AG09319 (cell line): ENCODE measurements around the gene DEDD2.
A peak's percentile ranks its signal among the peaks of the same experiment; 100 is the strongest.

Source experiments
- DNase-seq: peaks from one replicate; pipeline ENCODE4 v3.0.0-alpha.2; 2010; ENCODE audit warnings: low read depth; ENCODE audit errors: extremely low read depth
- CTCF ChIP-seq: IDR thresholded peaks from 2 replicates; pipeline ENCODE4 v1.5.1; 2011; ENCODE audit warnings: low read depth, mild to moderate bottlenecking, inconsistent platforms, low read length, moderate library complexity

Gene DEDD2

GRCh38 chr19:42191330-42191729, 26.1 kb downstream of the DEDD2 start:
- TF ChIP-seq CTCF: no peak
- no peak for DNase-seq

DNA sequence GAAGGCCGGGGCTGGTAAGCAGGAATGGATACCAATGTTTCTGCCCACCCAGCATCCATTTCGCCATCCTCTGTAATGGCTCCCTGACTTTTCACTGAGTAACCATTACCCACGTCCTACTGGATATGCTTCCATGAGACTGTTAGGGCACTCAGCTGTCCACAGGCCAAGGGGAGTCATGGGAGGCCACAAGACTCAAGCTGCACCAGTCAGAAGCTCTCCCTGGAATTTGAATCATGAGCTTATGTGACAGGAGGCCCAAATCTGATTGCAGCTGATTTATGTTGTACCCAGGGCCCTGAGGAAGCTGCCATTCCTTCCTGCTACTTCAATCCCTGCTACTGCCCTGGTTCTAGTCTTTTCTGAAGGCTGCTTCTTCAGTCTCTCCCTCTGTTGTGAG, 28.3 kb downstream of the DEDD2 start:
- no peak for DNase-seq
- no peak for TF ChIP-seq CTCF

- DNase-seq: no peak
- TF ChIP-seq CTCF: no peak
These were observed 28.8 kb downstream of the DEDD2 start for GRCh38 chr19:42188665-42189064.

GRCh38 chr19:42185277-42185676, 32.2 kb downstream of the DEDD2 start:
- DNase-seq: no peak
- TF ChIP-seq CTCF: no peak

- peak; percentile 86 for TF ChIP-seq CTCF
These were observed 33.0 kb downstream of the DEDD2 start for GRCh38 chr19:42184401-42184861.

GRCh38 chr19:42178791-42179674, 38.4 kb downstream of the DEDD2 start:
- DNase-seq: no peak
- peak; percentile 20 for TF ChIP-seq CTCF

More at GRCh38 chr19:42184401-42184861, 33.0 kb downstream of the DEDD2 start:
- DNase-seq: peak; percentile 51

GRCh38 chr19:42177686-42178019, 39.8 kb downstream of the DEDD2 start:
- TF ChIP-seq CTCF: no peak
- DNase-seq: no peak
